Epidermal melanocyte (primary cell): ENCODE results near the gene DDX55.
"Not testable (repeated sequence)": the region's sequence is repeated elsewhere in the genome, so short reads cannot be mapped to it uniquely, and the experiment has no call there.

ENCODE experiments used
- DNase-seq: peaks from one replicate; pipeline ENCODE4 v3.0.0; 2011; ENCODE audit warnings: low spot score; ENCODE audit not compliant: insufficient read length

The DDX55 gene, protein sequence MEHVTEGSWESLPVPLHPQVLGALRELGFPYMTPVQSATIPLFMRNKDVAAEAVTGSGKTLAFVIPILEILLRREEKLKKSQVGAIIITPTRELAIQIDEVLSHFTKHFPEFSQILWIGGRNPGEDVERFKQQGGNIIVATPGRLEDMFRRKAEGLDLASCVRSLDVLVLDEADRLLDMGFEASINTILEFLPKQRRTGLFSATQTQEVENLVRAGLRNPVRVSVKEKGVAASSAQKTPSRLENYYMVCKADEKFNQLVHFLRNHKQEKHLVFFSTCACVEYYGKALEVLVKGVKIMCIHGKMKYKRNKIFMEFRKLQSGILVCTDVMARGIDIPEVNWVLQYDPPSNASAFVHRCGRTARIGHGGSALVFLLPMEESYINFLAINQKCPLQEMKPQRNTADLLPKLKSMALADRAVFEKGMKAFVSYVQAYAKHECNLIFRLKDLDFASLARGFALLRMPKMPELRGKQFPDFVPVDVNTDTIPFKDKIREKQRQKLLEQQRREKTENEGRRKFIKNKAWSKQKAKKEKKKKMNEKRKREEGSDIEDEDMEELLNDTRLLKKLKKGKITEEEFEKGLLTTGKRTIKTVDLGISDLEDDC

DNA sequence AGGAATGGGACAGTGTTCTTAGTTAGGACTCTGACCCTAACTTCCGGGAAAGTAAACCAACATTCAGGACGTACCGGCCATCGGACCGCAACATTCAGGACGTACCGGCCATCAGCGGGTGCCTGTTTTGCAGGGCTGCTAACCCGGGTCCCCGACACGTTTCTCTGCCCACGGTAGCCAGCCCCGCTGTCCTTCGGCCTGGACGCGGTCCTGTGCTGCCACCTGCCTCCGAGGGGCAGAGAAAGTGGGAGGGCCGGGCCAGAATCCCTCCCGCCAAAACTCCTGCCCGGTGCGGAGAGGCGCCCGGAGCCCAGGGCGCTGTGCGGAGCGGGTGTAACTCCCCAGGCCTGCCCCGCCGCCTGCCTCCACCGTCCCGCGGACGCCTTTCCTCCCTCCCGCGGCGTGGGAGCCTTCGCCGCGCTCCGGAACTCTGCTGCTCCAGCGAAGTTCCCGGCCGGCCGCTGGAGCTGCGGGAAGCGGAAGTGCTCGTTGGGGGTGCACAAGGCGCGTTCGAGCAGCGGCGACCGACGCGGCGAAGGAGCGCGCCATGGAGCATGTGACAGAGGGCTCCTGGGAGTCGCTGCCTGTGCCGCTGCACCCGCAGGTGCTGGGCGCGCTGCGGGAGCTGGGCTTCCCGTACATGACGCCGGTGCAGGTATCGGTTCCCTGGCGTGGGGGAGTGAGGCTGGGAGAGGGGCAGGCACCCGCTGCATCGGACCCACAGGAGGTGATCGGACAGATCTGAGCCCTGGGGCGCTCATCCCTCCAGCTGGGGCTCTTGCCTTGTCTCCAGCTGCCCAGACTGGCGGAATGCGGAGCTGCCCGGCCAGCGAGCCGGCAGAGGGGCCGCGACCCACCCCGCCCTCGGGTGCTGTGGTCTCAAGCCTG is at the start of gene DDX55:
TSS of gene DDX55 (plus strand) at position 498 of the 888 bp plus-strand sequence. CDS start at position 548, 50 bp downstream.
- DNase-seq = peak; percentile 52

GRCh38 chr12:123554136-123554535 is 47.8 kb upstream of the DDX55 start:
- not testable (repeated sequence) for DNase-seq

DNA sequence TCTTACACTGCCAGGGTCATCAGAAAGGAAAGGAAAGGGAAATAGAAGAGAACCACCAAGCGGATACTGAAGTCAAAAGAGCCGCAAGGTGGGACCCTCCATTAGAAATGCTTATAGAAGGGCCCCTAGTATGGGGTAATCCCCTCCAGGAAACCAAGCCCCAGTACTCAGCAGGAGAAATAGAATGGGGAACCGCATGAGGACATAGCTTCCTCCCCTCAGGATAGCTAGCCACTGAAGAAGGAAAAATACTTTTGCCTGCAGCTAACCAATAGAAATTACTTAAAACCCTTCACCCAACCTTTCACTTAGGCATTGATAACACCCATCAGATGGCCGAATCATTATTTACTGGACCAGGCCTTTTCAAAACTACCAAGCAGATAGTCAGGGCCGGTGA is 47.1 kb upstream of the DDX55 start:
- not testable (repeated sequence) for DNase-seq

GRCh38 chr12:123558487-123558886 is 43.4 kb upstream of the DDX55 start:
- not testable (repeated sequence) for DNase-seq

- no peak for DNase-seq
Measured at GRCh38 chr12:123559468-123559867, 42.4 kb upstream of the DDX55 start.

DNA sequence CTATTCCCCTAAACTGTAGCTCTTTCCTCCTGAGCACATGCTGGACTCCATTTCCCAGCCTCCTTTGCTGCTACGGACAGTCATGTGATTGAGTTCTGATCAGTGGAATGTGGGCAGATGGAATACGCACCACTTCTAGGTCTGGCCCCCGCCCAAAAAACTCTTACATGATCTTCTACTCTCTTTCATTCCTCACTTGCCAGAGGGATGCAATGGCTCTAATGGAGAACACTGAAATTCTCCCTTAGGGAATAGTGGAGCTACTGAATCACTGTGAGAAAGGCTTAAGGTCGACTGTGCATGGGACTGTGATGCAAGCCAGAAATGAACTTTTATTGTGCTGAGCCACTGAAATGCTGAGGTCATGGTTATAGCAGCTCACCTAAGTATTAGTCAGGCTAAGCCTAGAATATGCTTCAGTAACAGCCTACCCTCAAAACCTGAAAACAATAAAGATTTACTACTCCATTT is 30.5 kb upstream of the DDX55 start:
- peak; percentile 81 for DNase-seq

DNA sequence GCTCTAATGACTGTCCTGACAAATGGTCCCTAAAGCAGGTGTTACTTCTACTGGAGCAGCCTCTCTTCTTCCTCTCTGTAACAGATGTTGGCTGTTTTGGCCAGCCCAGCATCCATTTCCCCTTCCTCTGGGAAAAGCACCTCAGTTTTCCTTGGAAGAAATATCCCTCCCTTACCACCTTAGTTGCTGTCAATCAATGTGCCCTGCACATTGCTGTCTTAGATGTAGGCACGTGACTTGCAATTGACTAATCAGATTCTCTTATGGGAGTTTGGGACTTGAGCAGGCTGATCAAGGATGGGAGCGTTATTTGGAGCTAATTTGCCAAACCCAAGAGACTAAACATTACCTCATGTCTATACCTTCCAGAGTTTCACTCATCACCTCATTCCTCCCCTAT is 29.5 kb upstream of the DDX55 start:
- DNase-seq = no peak

- DNase-seq = no peak
Measured at GRCh38 chr12:123573870-123574269, 28.0 kb upstream of the DDX55 start.

DNA sequence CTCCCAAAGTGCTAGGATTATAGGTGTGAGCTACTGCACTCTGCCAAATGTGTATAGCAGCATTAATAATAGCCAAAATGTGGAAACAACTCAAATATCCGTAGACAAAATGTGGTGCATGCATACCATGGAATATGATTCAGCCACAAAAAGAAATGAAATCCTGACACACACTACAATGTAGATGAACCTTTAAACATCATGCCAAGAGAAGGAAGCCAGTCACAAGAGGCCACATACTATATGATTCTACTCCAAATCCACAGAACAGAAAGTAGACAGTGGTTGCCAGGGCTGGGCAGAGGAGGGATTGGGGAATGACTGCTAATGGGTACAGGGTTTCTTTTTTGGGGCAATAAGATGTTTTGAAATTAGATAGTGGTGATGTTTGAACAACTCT is 25.3 kb upstream of the DDX55 start:
- no peak for DNase-seq

DNA sequence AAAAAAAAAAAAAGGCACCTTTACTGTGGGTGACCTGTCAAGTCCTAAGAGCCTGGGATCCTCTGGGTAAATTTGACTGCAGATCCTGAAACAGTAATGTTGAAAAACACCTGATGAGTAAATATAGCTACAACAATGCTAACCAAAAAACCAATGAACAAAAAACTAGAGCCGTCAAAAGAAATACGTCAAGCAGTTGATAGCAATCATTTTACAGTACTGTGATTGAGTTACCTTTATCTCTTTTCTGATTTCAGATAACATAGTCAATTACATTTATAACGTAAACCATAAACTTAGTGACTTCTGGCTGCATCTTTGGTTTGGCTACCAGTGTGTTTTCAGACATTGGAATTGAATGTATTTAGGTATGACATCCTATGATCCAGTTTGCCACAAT is 23.7 kb upstream of the DDX55 start:
- no peak for DNase-seq

GRCh38 chr12:123578829-123579228 is 23.1 kb upstream of the DDX55 start:
- not testable (repeated sequence) for DNase-seq

GRCh38 chr12:123580772-123581171 is 21.1 kb upstream of the DDX55 start:
- no peak for DNase-seq

DNA sequence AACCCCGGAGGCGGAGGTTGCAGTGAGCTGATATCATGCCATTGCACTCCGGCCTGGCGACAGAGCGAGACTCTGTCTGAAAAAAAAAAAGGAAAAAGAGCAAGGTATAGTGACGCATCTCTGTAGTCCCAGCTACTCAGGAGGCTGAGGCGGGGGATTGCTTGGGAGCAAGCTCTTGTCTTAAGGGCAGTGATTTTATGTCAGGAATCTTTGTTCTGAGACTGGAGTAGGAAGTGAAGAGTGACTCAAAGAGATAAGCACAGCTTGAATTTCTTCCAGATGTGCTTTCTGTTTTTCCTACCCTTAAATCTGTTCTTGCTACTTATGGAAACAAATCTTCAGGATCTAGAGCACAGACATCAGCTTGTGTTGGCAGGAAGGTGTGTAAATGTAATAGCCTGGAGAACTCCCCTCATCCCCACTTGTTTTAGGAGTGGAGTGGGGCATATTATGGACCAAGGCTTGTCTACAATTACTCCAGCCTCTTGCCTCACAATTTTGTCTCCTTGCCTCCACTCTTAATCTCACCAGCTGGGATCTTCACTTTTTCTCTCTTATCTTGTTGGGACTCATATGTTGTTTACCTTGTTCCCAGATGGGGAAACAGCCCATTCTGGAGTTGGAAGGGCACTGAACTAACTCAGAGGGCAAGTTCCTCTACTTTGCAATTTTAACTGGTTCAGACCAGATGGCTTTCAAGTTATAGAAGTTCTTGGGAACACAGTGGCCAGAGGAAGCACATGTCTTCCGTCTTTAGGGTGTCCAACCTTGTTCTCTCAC is 10.0 kb upstream of the DDX55 start:
- no peak for DNase-seq

- no peak for DNase-seq
Measured at GRCh38 chr12:123595729-123596128, 6.2 kb upstream of the DDX55 start.

- no peak for DNase-seq
Measured at GRCh38 chr12:123597100-123597499, 4.8 kb upstream of the DDX55 start.

GRCh38 chr12:123598522-123598921 is 3.4 kb upstream of the DDX55 start:
- no peak for DNase-seq

- no peak for DNase-seq
Measured at GRCh38 chr12:123599310-123599709, 2.6 kb upstream of the DDX55 start.

DNA sequence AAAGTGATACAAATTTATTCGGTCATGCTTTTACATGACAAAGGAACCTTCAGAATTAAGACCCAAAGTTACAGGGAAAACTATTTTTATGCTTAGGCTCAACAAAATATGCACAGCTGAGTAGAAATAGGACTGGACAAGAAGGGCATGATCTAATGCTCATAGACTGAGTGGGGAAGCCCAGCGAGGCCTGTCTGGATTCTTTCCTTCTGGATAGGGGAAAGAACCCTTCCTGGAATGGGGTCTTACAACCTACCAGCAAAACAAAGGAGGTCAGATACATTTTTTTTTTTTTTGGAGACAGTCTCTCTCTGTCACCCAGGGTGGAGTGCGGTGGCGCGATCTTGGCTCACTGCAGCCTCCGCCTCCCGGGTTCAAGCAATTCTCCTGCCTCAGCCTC is 2.2 kb upstream of the DDX55 start:
- DNase-seq = no peak

- DNase-seq = peak; percentile 37
Measured at GRCh38 chr12:123602651-123603195, 824 bp downstream of the DDX55 start.

GRCh38 chr12:123603495-123603894 is 1.6 kb downstream of the DDX55 start:
- not testable (repeated sequence) for DNase-seq

DNA sequence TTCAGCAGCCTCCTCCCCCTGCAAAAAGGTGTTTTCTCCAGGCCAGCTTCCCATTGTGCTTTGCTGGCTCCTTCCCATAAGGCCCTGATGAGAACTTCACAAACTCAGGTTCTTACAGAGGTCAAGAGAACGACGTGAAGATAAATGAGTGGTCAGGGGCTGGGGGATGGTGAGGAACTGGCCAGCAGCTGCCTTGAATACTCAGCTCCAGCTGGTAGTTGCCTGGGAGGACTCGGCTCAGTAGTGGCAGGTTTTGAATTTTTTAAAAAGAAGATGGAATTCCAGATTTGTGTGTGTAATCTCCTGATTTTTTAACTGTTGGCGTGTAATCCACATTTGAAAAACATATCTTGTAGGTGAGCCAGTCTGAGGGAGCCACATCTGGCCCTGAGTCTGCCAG is 5.9 kb downstream of the DDX55 start:
- no peak for DNase-seq
